OCI-LY3 (cell line): ENCODE results near the gene OTUD7B.

Experiments used
- H2AFZ ChIP-seq: fragments of 200-600, 300-600 bp; shearing (Covaris generic); 2 replicates; pipeline ENCODE4 v1.6.0; 2014; ENCODE audit warnings: antibody characterized with exemption, low read depth, low read length
- H3K27ac ChIP-seq: fragments of 200-600, 300-600 bp; sonication (generic); 2 replicates; pipeline ENCODE4 v1.5.1; 2014; ENCODE audit warnings: mild to moderate bottlenecking, low read length, moderate library complexity, mixed read lengths
- H3K27me3 ChIP-seq: fragments of 200-600, 300-600 bp; sonication (generic); 2 replicates; pipeline ENCODE4 v1.6.1; 2014; ENCODE audit warnings: low read depth, low read length, mixed read lengths
- H3K36me3 ChIP-seq: fragments of 200-600, 300-600 bp; sonication (generic); replicated peaks from 2 replicates; pipeline ENCODE3; 2014; ENCODE audit warnings: low read depth, low read length, mixed read lengths
- H3K4me1 ChIP-seq: fragments of 300-600, 200-600 bp; sonication (generic); 2 replicates; pipeline ENCODE4 v1.6.1; 2014; ENCODE audit warnings: low read length, mixed read lengths
- H3K4me2 ChIP-seq: fragments of 200-600, 300-600 bp; sonication (generic); 2 replicates; pipeline ENCODE4 v1.6.1; 2014; ENCODE audit warnings: low read length, mixed read lengths
- H3K4me3 ChIP-seq: fragments of 300-600, 200-600 bp; sonication (generic); 2 replicates; pipeline ENCODE4 v1.5.1; 2014; ENCODE audit warnings: antibody characterized with exemption, mild to moderate bottlenecking, low read length, moderate library complexity
- H3K79me2 ChIP-seq: fragments of 300-600, 200-600 bp; shearing (Covaris generic); 2 replicates; pipeline ENCODE4 v1.6.1; 2014; ENCODE audit warnings: mild to moderate bottlenecking, low read length, mixed read lengths
- H3K9ac ChIP-seq: fragments of 300-600, 200-600 bp; shearing (Covaris generic); 2 replicates; pipeline ENCODE4 v1.6.0; 2014; ENCODE audit warnings: mild to moderate bottlenecking, low read length, moderate library complexity
- H3K9me3 ChIP-seq: fragments of 200-600, 300-600 bp; shearing (Covaris generic); 2 replicates; pipeline ENCODE4 v1.6.1; 2014; ENCODE audit warnings: low read length, mixed read lengths; ENCODE audit not compliant: insufficient read depth
- H4K20me1 ChIP-seq: fragments of 200-600, 300-600 bp; sonication (generic); 2 replicates; pipeline ENCODE4 v1.6.1; 2016; ENCODE audit warnings: low read length, mixed read lengths; ENCODE audit not compliant: insufficient read depth
- EZH2phosphoT487 ChIP-seq: fragments of 200-600 bp; shearing (Covaris generic); IDR thresholded peaks from 2 replicates; pipeline ENCODE4 v1.6.1; 2018; ENCODE audit warnings: antibody characterized with exemption, mixed run types, low read depth
- TF ChIP-seq, protein P1 (sequence below): fragments of 200-600, 300-600 bp; sonication (generic); IDR thresholded peaks from 2 replicates; pipeline ENCODE4 v1.5.1; 2014; ENCODE audit warnings: antibody characterized with exemption, low read length, low read depth

The OTUD7B gene

DNA sequence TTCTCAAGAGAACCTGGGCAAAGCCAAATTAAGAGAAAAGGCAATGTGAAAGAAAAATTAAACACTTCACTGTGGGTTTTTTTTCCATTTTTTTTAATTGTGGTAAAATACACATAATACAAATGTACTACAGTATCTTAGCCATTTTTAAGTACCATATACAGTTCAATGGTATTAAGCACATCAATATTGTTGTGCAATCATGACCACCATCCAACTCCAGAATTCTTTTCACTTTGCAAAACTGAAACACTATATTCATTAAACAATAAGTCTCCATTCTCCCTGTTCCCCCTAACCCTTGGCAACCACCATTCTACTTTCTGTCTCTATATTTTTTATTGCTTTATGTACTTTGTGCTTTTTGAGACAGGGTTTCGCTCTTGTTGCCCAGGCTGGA is 17.8 kb upstream of the OTUD7B start:
- no peak overlapping the region for H3K9ac ChIP-seq
- H3K9me3 ChIP-seq, result no peaks in the 10 kb centered on the region
- H4K20me1 ChIP-seq, result no peaks in the 10 kb centered on the region
- no peaks in the 10 kb centered on the region for H3K36me3 ChIP-seq
- H3K4me3 ChIP-seq, result no peak overlapping the region
- H3K4me2 ChIP-seq, result no peak overlapping the region
- H3K79me2 ChIP-seq, result no peaks in the 10 kb centered on the region
- no peak overlapping the region for H3K27ac ChIP-seq
- H3K27me3 ChIP-seq, result peaks cover 12% of the 10 kb centered on the region; the same call in 1 of the 2 replicates
- no peak for TF ChIP-seq EZH2phosphoT487
- TF ChIP-seq, protein P1, sequence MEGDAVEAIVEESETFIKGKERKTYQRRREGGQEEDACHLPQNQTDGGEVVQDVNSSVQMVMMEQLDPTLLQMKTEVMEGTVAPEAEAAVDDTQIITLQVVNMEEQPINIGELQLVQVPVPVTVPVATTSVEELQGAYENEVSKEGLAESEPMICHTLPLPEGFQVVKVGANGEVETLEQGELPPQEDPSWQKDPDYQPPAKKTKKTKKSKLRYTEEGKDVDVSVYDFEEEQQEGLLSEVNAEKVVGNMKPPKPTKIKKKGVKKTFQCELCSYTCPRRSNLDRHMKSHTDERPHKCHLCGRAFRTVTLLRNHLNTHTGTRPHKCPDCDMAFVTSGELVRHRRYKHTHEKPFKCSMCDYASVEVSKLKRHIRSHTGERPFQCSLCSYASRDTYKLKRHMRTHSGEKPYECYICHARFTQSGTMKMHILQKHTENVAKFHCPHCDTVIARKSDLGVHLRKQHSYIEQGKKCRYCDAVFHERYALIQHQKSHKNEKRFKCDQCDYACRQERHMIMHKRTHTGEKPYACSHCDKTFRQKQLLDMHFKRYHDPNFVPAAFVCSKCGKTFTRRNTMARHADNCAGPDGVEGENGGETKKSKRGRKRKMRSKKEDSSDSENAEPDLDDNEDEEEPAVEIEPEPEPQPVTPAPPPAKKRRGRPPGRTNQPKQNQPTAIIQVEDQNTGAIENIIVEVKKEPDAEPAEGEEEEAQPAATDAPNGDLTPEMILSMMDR, result no peak
- H2AFZ ChIP-seq, result no peak overlapping the region
- no peaks in the 10 kb centered on the region for H3K4me1 ChIP-seq

DNA sequence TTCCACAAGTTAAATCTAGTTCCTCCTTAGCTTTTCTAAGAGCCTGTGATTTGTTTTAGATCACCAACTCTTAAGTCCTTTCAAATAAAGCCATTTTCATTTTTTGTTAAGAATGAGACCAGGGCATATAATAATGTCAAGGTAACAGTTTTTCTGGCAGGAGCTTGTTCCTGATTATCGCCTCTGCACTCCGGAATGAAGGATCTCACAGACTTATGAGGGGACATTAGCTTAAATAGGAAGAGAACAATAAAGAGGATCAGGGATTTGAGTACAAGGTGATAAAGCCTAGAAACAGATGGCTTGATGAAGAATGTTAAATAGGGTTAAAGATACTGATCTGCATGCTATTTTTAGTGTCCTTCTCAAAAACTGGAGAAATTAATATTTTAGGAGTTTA is 13.6 kb upstream of the OTUD7B start:
- no peak overlapping the region for H3K9ac ChIP-seq
- H3K36me3 ChIP-seq, result no peaks in the 10 kb centered on the region
- H3K79me2 ChIP-seq, result no peaks in the 10 kb centered on the region
- no peaks in the 10 kb centered on the region for H3K9me3 ChIP-seq
- no peak overlapping the region for H3K27ac ChIP-seq
- no peak overlapping the region for H3K4me2 ChIP-seq
- TF ChIP-seq, protein P1, result no peak
- no peak for TF ChIP-seq EZH2phosphoT487
- peaks cover 21% of the 10 kb centered on the region; the same call in 1 of the 2 replicates for H3K27me3 ChIP-seq
- no peaks in the 10 kb centered on the region for H4K20me1 ChIP-seq
- no peak overlapping the region for H3K4me3 ChIP-seq
- H3K4me1 ChIP-seq, result no peaks in the 10 kb centered on the region
- H2AFZ ChIP-seq, result no peak overlapping the region

DNA sequence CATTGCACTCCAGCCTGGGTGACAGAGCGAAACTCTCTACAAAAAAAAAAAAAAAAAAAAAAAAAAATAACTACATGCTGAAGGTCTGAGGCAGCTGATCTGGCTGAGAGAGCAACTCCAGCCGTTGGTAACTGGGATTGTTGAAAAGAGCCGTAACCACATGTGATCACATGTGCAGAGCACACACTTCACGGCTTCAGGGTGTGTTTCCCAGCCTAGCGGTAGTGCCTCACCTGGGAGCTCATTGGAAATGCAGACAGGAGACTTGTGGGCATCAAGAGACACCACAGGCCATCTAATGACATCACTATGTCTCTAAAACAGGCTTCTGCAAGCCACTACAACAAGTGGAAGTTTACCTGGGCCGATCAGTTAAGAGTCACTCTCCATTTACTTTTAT is 11.8 kb upstream of the OTUD7B start:
- no peak for TF ChIP-seq EZH2phosphoT487
- TF ChIP-seq, protein P1, result no peak
- H3K79me2 ChIP-seq, result no peaks in the 10 kb centered on the region
- no peak overlapping the region for H2AFZ ChIP-seq
- H3K27me3 ChIP-seq, result peaks cover 20% of the 10 kb centered on the region; the same call in 1 of the 2 replicates
- H3K4me1 ChIP-seq, result peaks cover 14% of the 10 kb centered on the region
- no peaks in the 10 kb centered on the region for H4K20me1 ChIP-seq
- no peaks in the 10 kb centered on the region for H3K36me3 ChIP-seq
- H3K4me2 ChIP-seq, result no peak overlapping the region
- H3K27ac ChIP-seq, result no peak overlapping the region
- no peak overlapping the region for H3K9ac ChIP-seq
- H3K9me3 ChIP-seq, result no peaks in the 10 kb centered on the region
- H3K4me3 ChIP-seq, result no peak overlapping the region

DNA sequence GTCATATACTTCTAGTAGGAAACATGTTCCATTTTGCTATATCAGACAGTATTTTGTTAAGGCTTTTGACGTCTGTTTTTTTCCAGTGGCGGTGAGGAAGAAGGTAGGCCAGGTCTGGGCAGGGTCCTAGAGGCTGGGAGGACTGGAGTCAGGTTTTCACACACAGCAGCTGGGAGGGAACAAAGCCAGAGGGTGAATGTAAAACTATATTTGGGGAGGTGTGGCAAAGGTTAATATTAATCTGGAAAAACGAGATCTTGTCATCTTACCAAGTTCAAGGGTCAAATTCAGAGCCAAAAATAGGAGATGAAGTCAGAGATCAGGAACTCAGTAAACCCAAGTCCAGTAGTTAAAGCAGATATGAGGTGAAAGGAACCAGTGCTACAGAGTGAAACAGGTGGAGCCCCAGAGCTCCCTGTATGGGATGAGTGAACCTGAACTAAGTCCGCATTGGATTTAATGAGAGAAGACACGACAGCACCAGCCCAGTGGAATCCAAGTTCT is 10.7 kb upstream of the OTUD7B start:
- no peak for TF ChIP-seq EZH2phosphoT487
- TF ChIP-seq, protein P1, result no peak
- Histone ChIP-seq H3K4me1 (peaks cover 14% of the 10 kb centered on the region), H3K4me2 (no peak overlapping the region)

More for the DNA sequence above, 10.7 kb upstream of the OTUD7B start:
- no peak overlapping the region for H3K27ac ChIP-seq
- no peaks in the 10 kb centered on the region for H3K36me3 ChIP-seq
- peaks cover 20% of the 10 kb centered on the region; the same call in 1 of the 2 replicates for H3K27me3 ChIP-seq
- no peak overlapping the region for H3K4me3 ChIP-seq
- H3K79me2 ChIP-seq, result no peaks in the 10 kb centered on the region
- no peak overlapping the region for H2AFZ ChIP-seq
- no peak overlapping the region for H3K9ac ChIP-seq
- no peaks in the 10 kb centered on the region for H3K9me3 ChIP-seq
- H4K20me1 ChIP-seq, result no peaks in the 10 kb centered on the region
